ENCODE data around the gene CCDC192. TPM values are rescaled to one million over a fixed set of nuclear protein-coding genes. Genes with fewer than 3 reads are reported as not detected.

Gene CCDC192
- total RNA-seq, 1 experiment from 2014 or later: 0.52 TPM

GRCh38 chr5:127813633-127814587 is 110.7 kb downstream of the CCDC192 start (continued):
- no peak for TF ChIP-seq USF2 (CRISPR knock-in tag; IDR thresholded peaks at IDR 0.05)
- TF ChIP-seq, protein P1, sequence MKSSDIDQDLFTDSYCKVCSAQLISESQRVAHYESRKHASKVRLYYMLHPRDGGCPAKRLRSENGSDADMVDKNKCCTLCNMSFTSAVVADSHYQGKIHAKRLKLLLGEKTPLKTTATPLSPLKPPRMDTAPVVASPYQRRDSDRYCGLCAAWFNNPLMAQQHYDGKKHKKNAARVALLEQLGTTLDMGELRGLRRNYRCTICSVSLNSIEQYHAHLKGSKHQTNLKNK (CRISPR knock-in tag; IDR thresholded peaks at IDR 0.05): no peak
- TF ChIP-seq SMAD3 (CRISPR knock-in tag; IDR thresholded peaks at IDR 0.05; ENCODE audit: borderline replicate concordance): no peak
- TF ChIP-seq MYBL2 (CRISPR knock-in tag; IDR thresholded peaks at IDR 0.05): no peak
- TF ChIP-seq NFATC4 (CRISPR knock-in tag; IDR thresholded peaks at IDR 0.05): no peak
- TF ChIP-seq ELF4 (CRISPR knock-in tag; IDR thresholded peaks at IDR 0.05; ENCODE audit: low read depth): no peak

GRCh38 chr5:127814588-127814973 is 111.4 kb downstream of the CCDC192 start:
- ChIA-PET POLR2A (no interaction called here), CTCF (no interaction called here)
- no peaks in the 10 kb centered on the region; the same call in 1 of the 2 replicates for H3K27me3 Mint-ChIP-seq (ENCODE audit: low read depth)
- H3K4me1 Mint-ChIP-seq: peaks cover 40% of the 10 kb centered on the region
- DNase-seq (ENCODE audit: low spot score): no peak
- no peak for ATAC-seq
- H3K4me3 Mint-ChIP-seq: no peak overlapping the region
- no peaks in the 10 kb centered on the region for H3K36me3 Mint-ChIP-seq
- no peak overlapping the region for H3K27ac Mint-ChIP-seq
- TF ChIP-seq E2F4 (CRISPR knock-in tag; IDR thresholded peaks at IDR 0.05; ENCODE audit: borderline replicate concordance, low read depth) (no peak), USF2 (CRISPR knock-in tag; IDR thresholded peaks at IDR 0.05) (no peak), ZBTB43 (CRISPR knock-in tag; IDR thresholded peaks at IDR 0.05) (no peak), CREB1 (CRISPR knock-in tag; IDR thresholded peaks at IDR 0.05) (no peak), ZNF396 (CRISPR knock-in tag; IDR thresholded peaks at IDR 0.05; ENCODE audit: borderline replicate concordance) (no peak), ELF4 (CRISPR knock-in tag; IDR thresholded peaks at IDR 0.05; ENCODE audit: low read depth) (no peak), JUN (CRISPR knock-in tag; IDR thresholded peaks at IDR 0.05) (no peak), GRHL2 (CRISPR knock-in tag; IDR thresholded peaks at IDR 0.05; ENCODE audit: insufficient replicate concordance, severe bottlenecking) (no peak), ZNF423 (CRISPR knock-in tag; IDR thresholded peaks at IDR 0.05) (no peak), ZNF416 (CRISPR knock-in tag; IDR thresholded peaks at IDR 0.05) (no peak), RORB (CRISPR knock-in tag; IDR thresholded peaks at IDR 0.05) (no peak), NR1H2 (CRISPR knock-in tag; IDR thresholded peaks at IDR 0.05) (no peak)
- TF ChIP-seq, protein P2, sequence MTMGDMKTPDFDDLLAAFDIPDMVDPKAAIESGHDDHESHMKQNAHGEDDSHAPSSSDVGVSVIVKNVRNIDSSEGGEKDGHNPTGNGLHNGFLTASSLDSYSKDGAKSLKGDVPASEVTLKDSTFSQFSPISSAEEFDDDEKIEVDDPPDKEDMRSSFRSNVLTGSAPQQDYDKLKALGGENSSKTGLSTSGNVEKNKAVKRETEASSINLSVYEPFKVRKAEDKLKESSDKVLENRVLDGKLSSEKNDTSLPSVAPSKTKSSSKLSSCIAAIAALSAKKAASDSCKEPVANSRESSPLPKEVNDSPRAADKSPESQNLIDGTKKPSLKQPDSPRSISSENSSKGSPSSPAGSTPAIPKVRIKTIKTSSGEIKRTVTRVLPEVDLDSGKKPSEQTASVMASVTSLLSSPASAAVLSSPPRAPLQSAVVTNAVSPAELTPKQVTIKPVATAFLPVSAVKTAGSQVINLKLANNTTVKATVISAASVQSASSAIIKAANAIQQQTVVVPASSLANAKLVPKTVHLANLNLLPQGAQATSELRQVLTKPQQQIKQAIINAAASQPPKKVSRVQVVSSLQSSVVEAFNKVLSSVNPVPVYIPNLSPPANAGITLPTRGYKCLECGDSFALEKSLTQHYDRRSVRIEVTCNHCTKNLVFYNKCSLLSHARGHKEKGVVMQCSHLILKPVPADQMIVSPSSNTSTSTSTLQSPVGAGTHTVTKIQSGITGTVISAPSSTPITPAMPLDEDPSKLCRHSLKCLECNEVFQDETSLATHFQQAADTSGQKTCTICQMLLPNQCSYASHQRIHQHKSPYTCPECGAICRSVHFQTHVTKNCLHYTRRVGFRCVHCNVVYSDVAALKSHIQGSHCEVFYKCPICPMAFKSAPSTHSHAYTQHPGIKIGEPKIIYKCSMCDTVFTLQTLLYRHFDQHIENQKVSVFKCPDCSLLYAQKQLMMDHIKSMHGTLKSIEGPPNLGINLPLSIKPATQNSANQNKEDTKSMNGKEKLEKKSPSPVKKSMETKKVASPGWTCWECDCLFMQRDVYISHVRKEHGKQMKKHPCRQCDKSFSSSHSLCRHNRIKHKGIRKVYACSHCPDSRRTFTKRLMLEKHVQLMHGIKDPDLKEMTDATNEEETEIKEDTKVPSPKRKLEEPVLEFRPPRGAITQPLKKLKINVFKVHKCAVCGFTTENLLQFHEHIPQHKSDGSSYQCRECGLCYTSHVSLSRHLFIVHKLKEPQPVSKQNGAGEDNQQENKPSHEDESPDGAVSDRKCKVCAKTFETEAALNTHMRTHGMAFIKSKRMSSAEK (CRISPR knock-in tag; IDR thresholded peaks at IDR 0.05; ENCODE audit: borderline replicate concordance): no peak
- peaks cover 5% of the 10 kb centered on the region; the same call in 1 of the 2 replicates for H3K9me3 Mint-ChIP-seq

Measured in WTC11 (cell line).